GM19455 (cell line): ENCODE results near the gene PLTP.
A peak's percentile ranks its signal among the peaks of the same experiment; 100 is the strongest.

Source experiments
- ATAC-seq: cut with Tn5 transposase; IDR thresholded peaks from one replicate; pipeline ENCODE4 v1.9.1; 2021; ENCODE audit not compliant: unreplicated experiment

Gene PLTP

GRCh38 chr20:45921337-45922189 is 9.6 kb upstream of the PLTP start:
- ATAC-seq: no peak

- ATAC-seq: no peak
Measured at GRCh38 chr20:45920462-45921336, 8.7 kb upstream of the PLTP start.

DNA sequence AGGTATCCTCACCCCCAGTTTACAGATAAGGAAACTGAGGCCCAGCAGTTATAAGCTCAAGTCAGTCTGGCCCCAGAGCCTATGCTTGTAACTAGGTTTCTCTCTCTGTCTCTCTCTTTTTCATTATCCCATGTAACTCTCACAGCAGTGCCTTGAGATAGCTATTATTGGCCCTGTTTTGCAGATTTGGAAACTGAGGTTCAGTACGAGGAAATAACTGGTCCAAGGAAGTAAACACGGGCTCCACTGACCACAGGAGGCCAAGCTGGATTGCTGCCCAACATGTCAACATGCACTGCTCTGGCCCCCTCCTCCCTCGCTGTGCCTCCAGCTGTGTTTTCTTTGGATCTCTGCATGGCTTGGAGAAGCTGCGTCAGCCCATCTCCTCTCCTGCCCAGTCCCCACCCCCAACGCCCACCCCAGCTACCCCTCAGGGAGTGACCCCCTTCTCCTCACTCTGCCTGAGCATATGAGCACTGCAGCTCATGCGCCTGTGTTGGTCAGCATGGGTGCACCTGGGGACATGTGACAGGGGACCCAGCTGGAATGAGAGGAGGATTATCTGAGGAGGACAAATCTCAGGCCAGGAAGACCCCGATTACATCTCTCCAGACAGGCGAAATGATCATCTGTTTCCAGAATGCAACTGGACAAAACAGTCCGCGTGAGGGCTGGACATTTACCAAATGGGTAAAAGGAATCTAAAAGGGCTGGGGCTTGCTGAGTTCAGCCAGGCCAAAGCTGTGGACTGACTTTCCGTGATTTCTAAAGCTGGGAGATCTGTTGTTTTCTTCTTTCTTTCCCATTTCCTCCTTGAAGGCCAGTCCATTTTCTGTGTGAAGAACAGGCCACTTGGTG is 7.8 kb upstream of the PLTP start:
- ATAC-seq: no peak

- ATAC-seq: no peak
Measured at GRCh38 chr20:45918779-45919537, 7.0 kb upstream of the PLTP start.

DNA sequence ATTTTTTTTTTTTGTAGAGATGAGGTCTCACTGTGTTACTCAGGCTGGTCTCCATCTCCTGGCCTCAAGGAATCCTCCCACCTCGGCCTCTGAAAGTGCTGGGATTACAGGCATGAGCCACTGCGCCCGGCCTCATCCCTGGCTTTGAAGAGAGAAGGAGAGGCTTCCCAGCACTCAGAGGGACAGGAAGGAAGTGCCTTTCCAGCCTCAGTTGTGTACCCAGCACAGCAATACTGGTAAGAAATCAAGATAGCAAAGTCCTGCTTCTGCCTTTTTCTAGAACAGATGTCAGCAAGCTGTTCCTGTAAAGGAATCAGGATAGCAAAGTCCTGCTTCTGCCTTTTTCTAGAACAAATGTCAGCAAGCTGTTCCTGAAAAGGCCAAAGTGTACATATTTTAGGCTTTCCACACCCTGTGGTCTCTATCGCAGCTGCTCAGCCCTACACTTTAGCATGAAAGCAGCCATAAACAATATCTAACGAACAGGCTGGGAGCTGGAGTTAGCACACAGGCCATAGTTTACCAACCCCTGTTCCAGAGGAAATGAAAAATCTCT is 6.3 kb upstream of the PLTP start:
- no peak for ATAC-seq

DNA sequence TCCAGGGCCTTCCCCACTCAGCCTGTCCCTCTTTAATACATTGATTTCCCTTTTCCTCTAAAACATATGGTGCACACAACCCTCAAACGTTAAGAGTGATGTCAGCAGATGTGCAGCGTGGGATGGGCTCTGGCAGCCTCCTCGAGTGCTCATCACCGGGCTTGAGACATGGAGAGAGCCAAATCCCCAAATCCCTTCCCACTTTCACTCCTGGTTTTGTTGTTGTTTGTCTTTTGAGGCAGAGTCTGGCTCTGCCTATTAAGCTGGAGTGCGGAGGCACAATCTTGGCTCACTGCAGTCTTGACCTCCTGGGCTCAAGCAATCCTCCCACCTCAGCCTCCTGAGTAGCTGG is 5.8 kb upstream of the PLTP start:
- no peak for ATAC-seq

DNA sequence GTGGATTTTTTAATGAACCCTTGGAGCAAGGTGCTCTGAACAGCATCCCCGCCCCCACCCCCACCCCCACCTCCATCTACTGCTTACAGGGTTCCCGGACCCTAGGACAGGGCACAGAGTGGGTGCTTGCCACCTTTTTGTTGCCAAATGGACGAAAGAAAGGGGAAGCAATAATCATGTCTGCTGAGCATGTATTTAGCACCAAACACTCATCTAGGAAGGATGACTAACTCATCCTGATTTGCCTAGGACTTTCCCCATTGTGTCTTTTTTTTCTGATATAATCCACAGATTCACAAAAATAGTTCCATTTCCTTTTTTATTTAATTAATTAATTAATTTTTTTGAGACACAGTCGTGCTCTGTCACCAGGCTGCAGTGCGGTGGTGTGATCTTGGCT is 1.2 kb upstream of the PLTP start:
- ATAC-seq: no peak

DNA sequence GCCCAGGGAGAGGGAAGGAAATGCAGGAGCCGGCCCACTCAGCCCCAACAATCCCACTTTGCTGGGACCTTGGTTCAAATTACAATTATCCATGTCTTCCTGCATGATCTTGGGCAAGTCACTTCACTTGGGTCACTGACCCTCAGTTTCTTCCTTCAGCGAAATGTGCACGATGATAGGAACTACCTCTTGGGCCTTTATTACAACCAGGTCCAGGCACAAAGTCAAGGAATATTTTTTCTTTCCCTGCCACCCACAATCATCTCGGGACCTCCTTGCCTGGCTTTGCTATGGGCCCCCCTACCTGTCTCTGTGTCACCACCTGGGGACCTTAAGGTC is 358 bp upstream of the PLTP start:
- ATAC-seq: no peak

- peak; percentile 85 for ATAC-seq
Measured at GRCh38 chr20:45910670-45911485, 1.1 kb downstream of the PLTP start.

- no peak for ATAC-seq
Measured at GRCh38 chr20:45909817-45910669, 1.9 kb downstream of the PLTP start.

- ATAC-seq: no peak
Measured at GRCh38 chr20:45909336-45909808, 2.6 kb downstream of the PLTP start.

DNA sequence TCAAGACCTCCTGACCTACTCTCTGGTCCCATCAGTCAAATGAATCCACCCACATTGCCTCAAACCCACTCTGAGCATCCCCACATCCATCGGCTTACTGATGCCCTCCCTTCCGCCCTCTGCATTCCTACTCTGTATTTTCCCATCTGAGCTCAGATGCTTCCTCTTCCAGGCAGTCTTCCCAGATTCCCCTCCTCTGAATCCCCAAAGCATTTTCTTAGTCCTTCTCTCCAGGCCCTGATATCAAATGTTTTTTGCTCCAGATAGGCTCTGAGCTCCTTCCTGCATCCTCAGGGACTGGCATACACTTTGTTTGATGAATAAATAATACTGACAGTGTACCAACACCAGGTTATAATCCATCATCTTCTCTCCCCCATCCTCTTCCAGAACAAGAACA is 3.9 kb downstream of the PLTP start:
- no peak for ATAC-seq

- no peak for ATAC-seq
Measured at GRCh38 chr20:45907219-45907948, 4.6 kb downstream of the PLTP start.

GRCh38 chr20:45905505-45906079 is 6.4 kb downstream of the PLTP start:
- ATAC-seq: no peak

DNA sequence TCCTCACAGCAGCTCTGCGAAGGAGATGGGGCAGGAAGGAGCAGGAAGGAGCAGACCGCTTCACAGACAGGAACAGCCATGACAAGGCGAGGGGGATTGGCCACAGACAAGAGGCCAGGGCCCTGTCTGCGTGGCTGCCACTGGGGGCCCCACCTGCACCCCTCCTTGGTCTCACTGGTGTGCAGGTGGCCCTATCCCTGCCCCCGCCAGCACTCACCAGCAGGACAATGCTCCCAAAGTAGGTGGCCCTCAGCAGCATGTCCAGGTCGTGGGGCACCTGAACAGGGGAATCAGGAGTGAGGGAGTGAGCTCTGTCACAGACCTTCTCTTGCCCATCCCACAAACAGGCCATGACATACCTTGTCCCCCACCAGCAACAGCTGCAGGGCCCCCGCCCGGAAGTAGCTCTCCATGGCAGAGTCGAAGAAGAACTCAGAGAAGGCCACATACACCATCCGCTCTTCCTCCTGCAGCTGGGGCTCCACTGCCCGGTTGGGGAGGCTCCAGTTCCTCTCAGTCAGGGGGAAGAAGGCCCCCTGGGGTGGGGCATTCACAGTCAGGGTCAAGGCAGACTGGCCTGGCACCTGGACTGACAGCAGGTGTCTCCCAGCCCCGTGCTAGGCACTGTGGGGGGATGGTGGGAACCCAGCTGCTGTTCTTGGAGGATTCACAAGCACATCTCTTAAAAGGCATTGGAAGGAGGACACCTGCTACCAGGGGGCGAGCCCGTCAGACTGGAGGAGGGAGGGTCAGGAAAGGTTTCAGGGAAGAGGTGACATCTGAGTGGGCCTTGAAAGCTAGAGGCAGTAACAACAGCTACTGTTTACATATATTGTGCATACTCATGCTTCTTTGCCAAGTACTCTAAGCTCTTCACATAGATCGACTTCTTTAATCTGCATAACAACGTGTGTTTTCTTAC is 7.1 kb downstream of the PLTP start:
- ATAC-seq: no peak

DNA sequence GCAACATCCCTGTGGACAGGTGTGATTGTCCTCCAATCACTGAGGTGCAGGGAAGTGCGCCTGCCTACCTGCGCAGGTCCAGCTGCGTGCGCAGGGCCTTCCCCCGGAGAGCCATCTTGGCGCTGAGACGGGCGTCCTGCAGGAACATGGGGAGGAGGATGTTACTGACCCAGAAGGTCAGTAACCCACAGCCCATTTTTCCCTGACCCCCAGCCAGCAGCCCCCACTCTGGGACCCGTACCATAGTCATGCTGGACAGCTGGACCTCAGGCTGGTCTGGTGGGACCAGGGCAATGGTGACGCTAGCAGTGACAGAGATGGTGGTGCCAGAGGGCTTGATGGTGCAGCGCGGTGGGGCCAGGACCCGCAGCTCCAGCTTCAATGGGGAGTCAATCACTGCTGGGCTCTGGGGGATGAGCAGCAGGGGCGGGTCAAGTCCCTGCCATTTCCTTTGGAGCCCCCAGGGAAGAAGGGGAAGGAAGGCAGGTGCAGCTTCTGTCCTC is 9.7 kb downstream of the PLTP start:
- no peak for ATAC-seq
